HUDEP-2 (cell line): ENCODE measurements around the gene CCNDBP1.

Experiments used
- DNase-seq, 76 experiments: peaks; one replicate each; lab custom pipeline; 2025; ENCODE audit not compliant: unreplicated experiment in 76 of 76; lab: John Stamatoyannopoulos, UW

CCNDBP1 gene

DNA sequence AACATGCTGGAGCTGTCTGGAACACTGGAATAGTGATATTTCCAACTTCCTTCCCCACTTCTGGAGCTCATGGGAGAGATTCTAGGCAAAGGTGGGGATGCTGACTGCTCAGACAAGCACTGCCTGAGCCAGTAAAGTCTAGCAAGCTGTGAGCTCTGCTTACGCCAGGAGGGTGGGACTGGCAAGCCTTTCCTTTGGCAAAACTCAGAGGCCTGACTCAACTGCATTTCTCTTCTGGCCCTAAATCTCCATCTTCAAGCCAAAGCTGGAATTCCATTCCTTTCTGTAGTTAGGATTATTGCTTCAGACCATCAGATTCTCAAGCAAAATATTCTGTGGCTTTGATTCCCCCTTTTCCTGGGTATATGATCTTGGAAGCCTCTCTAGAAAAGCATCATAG, 55.9 kb downstream of the CCNDBP1 start:
- no peak for DNase-seq

DNA sequence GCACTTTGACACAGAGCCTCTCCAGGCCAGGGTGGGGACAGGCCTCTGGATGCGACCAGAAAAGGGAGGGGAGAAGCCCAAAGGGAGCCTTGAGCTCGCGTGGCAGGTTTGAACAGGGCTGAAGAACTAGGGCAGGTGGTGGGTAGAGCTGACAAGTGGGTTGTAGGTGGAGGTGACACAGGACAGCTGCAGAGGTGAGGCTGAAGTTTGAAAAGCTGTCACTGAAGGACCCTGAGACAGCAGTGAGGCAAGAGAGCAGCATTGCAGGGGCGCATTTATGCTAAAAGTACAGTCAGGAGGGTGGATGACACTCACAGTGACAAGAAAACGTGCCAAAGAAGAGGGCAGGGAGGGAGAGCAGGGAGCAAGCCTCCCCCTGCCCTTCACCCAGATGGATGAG, 57.4 kb downstream of the CCNDBP1 start:
- DNase-seq, result no peak

DNA sequence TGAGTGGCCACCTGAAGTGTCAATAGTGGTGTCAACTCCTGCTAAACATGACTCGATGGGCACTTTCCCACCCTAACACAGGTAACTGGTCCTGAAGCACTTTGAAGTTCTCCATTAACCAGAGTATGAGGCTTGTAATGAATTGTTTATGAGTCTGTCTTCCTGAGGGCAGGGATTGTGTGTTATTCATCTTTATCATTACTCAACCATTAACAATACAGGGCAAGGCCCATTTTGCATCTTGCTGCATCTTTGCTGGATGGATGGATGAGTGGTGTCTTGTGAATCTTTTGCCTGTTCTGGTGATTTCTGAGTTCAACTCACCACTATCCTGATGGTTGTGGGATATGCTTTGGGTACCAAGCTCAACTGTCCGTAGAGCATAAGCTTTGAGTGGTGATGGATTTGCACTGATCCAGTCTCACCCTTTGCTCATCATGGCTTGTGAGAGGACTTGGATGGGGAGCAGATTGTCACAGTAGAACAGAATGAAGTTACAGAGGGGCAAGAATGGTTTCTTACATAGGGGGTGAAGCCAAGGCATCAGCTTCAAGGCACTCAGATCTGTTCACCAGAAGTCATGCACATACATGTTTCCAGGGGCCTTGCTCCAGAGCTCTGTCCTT, 57.9 kb downstream of the CCNDBP1 start:
- no peak for DNase-seq

DNA sequence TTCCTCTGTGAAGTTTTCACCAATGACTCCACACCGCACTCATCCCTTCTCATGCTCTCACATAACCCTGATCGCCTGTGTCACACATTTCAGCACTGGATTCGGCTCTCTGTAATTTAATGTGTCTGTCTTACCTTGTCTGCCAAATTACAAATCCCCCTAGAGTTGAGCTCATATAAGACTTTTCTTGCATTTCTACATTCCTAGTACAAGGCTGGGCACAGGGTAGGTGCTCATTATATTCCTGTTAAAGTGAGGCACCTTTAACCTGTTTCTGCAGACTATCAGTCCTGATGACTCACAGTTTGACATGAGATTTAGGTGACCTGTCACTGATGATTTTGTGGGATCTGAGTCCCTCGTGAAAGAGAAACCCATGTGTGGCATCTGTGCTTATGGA, 58.9 kb downstream of the CCNDBP1 start:
- no peak for DNase-seq

DNA sequence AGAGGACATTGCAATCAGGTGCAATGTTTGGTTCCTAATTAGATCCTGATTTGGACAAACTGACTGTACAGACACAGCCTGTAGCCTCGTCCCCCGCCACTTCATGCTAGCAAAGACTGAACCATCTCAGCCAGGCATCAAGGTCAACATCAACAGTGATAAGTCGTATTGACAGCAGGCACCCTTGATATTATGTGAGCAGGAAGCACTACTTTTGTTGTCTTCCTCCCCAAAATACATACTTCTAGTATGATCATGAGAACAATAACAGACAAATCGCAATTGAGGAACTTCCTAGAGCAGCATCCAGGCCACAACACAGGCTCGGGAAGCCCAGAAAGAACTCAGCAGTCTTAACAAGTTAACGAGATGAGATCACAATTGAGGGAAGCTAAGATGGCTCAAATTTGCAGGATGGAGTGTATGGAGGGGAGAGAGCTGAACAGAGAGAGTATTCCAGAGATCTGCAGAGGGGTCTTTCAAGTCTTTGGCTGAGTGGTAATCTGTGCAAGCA, 61.1 kb downstream of the CCNDBP1 start:
- DNase-seq, result no peak
